IMR-90 (cell line): ENCODE data around the gene TRIM44. TPM values are rescaled to one million over a fixed set of nuclear protein-coding genes. Genes with fewer than 3 reads are reported as not detected.

Experiments used
- ATAC-seq: fragments of 200-7000 bp; cut with Tn5 transposase; 2 replicates; pipeline ENCODE4 v1.9.1; 2020; ENCODE audit warnings: low read depth, mild to moderate bottlenecking, moderate library complexity
- BruUV-seq: library from RNA; stranded (reverse); fragments of 400-500 nt; replicated peaks from 2 replicates; lab custom pipeline; 2021; lab: Mats Ljungman, UMichigan
- CTCF ChIA-PET: fragments of 300-600 bp; formaldehyde crosslinking; extraction: SDS; loops from one replicate; lab custom pipeline; 2021; ENCODE audit warnings: antibody characterized with exemption; lab: Yijun Ruan, JAX
- POLR2A ChIA-PET: fragments of 300-600 bp; sonication (Branson Sonifier 250); formaldehyde crosslinking; loops from one replicate; lab custom pipeline; 2022; ENCODE audit warnings: antibody characterized with exemption; ENCODE audit not compliant: unreplicated experiment; lab: Charles Lee
- DNase-seq: peaks from one replicate; pipeline ENCODE4 v3.0.0; 2013
- H2AFZ ChIP-seq: replicated peaks from 2 replicates; pipeline ENCODE3; 2013; ENCODE audit warnings: low read length, mild to moderate bottlenecking; ENCODE audit not compliant: poor library complexity
- H2AK5ac ChIP-seq: 2 replicates; pipeline ENCODE4 v1.6.1; 2013; ENCODE audit warnings: low read depth, low read length, inconsistent platforms
- H2AK9ac ChIP-seq: replicated peaks from 2 replicates; pipeline ENCODE3; 2013; ENCODE audit warnings: mild to moderate bottlenecking, low read depth, low read length, moderate library complexity; ENCODE audit not compliant: poor library complexity
- H2BK120ac ChIP-seq: 2 replicates; pipeline ENCODE4 v1.6.1; 2013; ENCODE audit warnings: low read depth, low read length, inconsistent platforms
- H2BK15ac ChIP-seq: 3 replicates; pipeline ENCODE4 v1.6.1; 2013; ENCODE audit warnings: low read depth, low read length, inconsistent platforms
- H2BK20ac ChIP-seq: 2 replicates; pipeline ENCODE4 v1.6.1; 2013; ENCODE audit warnings: low read depth, mild to moderate bottlenecking, inconsistent platforms, low read length, moderate library complexity
- H2BK5ac ChIP-seq: 2 replicates; pipeline ENCODE4 v1.6.1; 2013; ENCODE audit warnings: mild to moderate bottlenecking, low read depth, low read length, inconsistent platforms; ENCODE audit not compliant: poor library complexity, severe bottlenecking
- H3K14ac ChIP-seq: replicated peaks from 2 replicates; pipeline ENCODE4 v1.6.1; 2013; ENCODE audit warnings: low read depth, low read length, inconsistent platforms
- H3K18ac ChIP-seq: 2 replicates; pipeline ENCODE4 v1.6.1; 2013; ENCODE audit warnings: low read depth, low read length, control low read depth
- H3K23ac ChIP-seq: 2 replicates; pipeline ENCODE4 v1.6.1; 2013; ENCODE audit warnings: low read depth, low read length, inconsistent platforms
- H3K27ac ChIP-seq: 2 replicates; pipeline ENCODE4 v1.5.1; 2013; ENCODE audit warnings: mild to moderate bottlenecking, control low read depth, low read length; ENCODE audit not compliant: insufficient read depth
- H3K27me3 ChIP-seq: 2 replicates; pipeline ENCODE4 v1.6.1; 2013; ENCODE audit warnings: low read length; ENCODE audit not compliant: control insufficient read depth, insufficient read depth
- H3K36me3 ChIP-seq: 2 replicates; pipeline ENCODE4 v1.6.1; 2013; ENCODE audit warnings: low read length, mixed read lengths; ENCODE audit not compliant: control insufficient read depth, insufficient read depth
- H3K4ac ChIP-seq: 2 replicates; pipeline ENCODE4 v1.6.1; 2013; ENCODE audit warnings: low read depth, low read length, inconsistent platforms
- H3K4me1 ChIP-seq: 2 replicates; pipeline ENCODE4 v1.6.1; 2013; ENCODE audit warnings: low read length, mixed read lengths; ENCODE audit not compliant: control insufficient read depth, insufficient read depth
- H3K4me2 ChIP-seq: 2 replicates; pipeline ENCODE4 v1.6.1; 2013; ENCODE audit warnings: low read depth, mild to moderate bottlenecking, control low read depth, low read length, moderate library complexity
- H3K4me3 ChIP-seq: 2 replicates; pipeline ENCODE4 v1.5.1; 2013; ENCODE audit warnings: low read depth, mild to moderate bottlenecking, control low read depth, low read length, moderate library complexity; ENCODE audit not compliant: insufficient read depth
- H3K56ac ChIP-seq: 2 replicates; pipeline ENCODE4 v1.6.1; 2013; ENCODE audit warnings: low read length, inconsistent platforms; ENCODE audit not compliant: insufficient read depth; ENCODE audit errors: extremely low read depth
- H3K79me1 ChIP-seq, 2 experiments: 2 replicates each; pipeline ENCODE4 v1.6.1; 2013; ENCODE audit warnings: low read length in 2 of 2, inconsistent platforms in 1 of 2, low read depth in 1 of 2
- H3K9ac ChIP-seq: 2 replicates; pipeline ENCODE4 v1.6.1; 2013; ENCODE audit warnings: low read depth, low read length, control low read depth
- H3K9me1 ChIP-seq: 2 replicates; pipeline ENCODE4 v1.6.1; 2013; ENCODE audit warnings: low read length, inconsistent platforms; ENCODE audit not compliant: insufficient read depth
- H3K9me3 ChIP-seq: 2 replicates; pipeline ENCODE4 v1.6.1; 2013; ENCODE audit warnings: low read length; ENCODE audit not compliant: control insufficient read depth, insufficient read depth
- H4K20me1 ChIP-seq: 2 replicates; pipeline ENCODE4 v1.6.1; 2013; ENCODE audit warnings: low read length, inconsistent platforms; ENCODE audit not compliant: insufficient read depth
- H4K5ac ChIP-seq: 2 replicates; pipeline ENCODE4 v1.6.1; 2013; ENCODE audit warnings: mild to moderate bottlenecking, low read depth, low read length, control low read depth
- H4K8ac ChIP-seq, 2 experiments: 2 replicates each; pipeline ENCODE4 v1.6.1; 2013; ENCODE audit warnings: low read depth in 2 of 2, low read length in 2 of 2, control low read depth in 1 of 2, inconsistent platforms in 1 of 2
- H4K91ac ChIP-seq: 2 replicates; pipeline ENCODE4 v1.6.1; 2013; ENCODE audit warnings: low read depth, low read length, inconsistent platforms; ENCODE audit not compliant: insufficient read depth
- CEBPB ChIP-seq: IDR thresholded peaks from 2 replicates; pipeline ENCODE4 v1.6.1; 2012; ENCODE audit warnings: low read depth, low read length, improper control_type of control experiment
- CHD1 ChIP-seq: IDR thresholded peaks from 2 replicates; pipeline ENCODE4 v1.6.1; 2012; ENCODE audit warnings: low read depth, low read length, improper control_type of control experiment
- FOS ChIP-seq: fragments of 150-350 bp; IDR thresholded peaks from 2 replicates; pipeline ENCODE4 v1.6.1; 2016; ENCODE audit warnings: low read depth, low read length
- MAFK ChIP-seq: IDR thresholded peaks from 2 replicates; pipeline ENCODE4 v1.6.1; 2012; ENCODE audit warnings: low read depth, low read length, improper control_type of control experiment
- MAZ ChIP-seq: IDR thresholded peaks from 2 replicates; pipeline ENCODE4 v1.6.1; 2012; ENCODE audit warnings: low read depth, mild to moderate bottlenecking, low read length, improper control_type of control experiment, moderate library complexity, borderline replicate concordance
- MXI1 ChIP-seq: IDR thresholded peaks from 2 replicates; pipeline ENCODE4 v1.6.1; 2012; ENCODE audit warnings: low read depth, mild to moderate bottlenecking, low read length, moderate library complexity, borderline replicate concordance
- POLR2A ChIP-seq: IDR thresholded peaks from 2 replicates; pipeline ENCODE4 v1.6.1; 2012; ENCODE audit warnings: mild to moderate bottlenecking, low read depth, low read length
- RAD21 ChIP-seq: IDR thresholded peaks from 2 replicates; pipeline ENCODE4 v1.6.1; 2012; ENCODE audit warnings: low read length, improper control_type of control experiment
- RCOR1 ChIP-seq: IDR thresholded peaks from 2 replicates; pipeline ENCODE4 v1.6.1; 2012; ENCODE audit warnings: mild to moderate bottlenecking, low read length, improper control_type of control experiment; ENCODE audit not compliant: insufficient replicate concordance
- RFX5 ChIP-seq: IDR thresholded peaks from 2 replicates; pipeline ENCODE4 v1.8.0; 2012; ENCODE audit warnings: low read depth, mild to moderate bottlenecking, low read length, moderate library complexity
- SMC3 ChIP-seq: fragments of 150-350 bp; IDR thresholded peaks from 2 replicates; pipeline ENCODE4 v1.6.1; 2016; ENCODE audit warnings: low read depth, mild to moderate bottlenecking, antibody characterized with exemption, low read length, moderate library complexity
- WGBS, 2 experiments: methylation state at CpG; one replicate each; pipeline versions ENCODE4 v1.1.5 to v1.1.7; 2013; ENCODE audit warnings: missing lambda C conversion rate in 2 of 2; ENCODE audit not compliant: insufficient read length in 1 of 2; ENCODE audit errors: extremely low coverage in 2 of 2; 5-methylcytosine and 5-hydroxymethylcytosine counted together
- dilution Hi-C: fragments of 300-500 bp; cut with HindIII; formaldehyde crosslinking; loops from one replicate; pipeline ENCODE4 v1.14.3; 2018; ENCODE audit warnings: low sequenced_read_pairs; ENCODE audit not compliant: unreplicated experiment
- in situ Hi-C: fragments of 300-500 bp; cut with MboI; formaldehyde crosslinking; loops from 3 replicates; pipeline ENCODE4 v1.14.3; 2019; ENCODE audit warnings: low sequenced_read_pairs, inconsistent platforms, mixed read lengths
- intact Hi-C: fragments of 100-400 bp; cut with micrococcal nuclease; formaldehyde crosslinking; loops from 2 replicates; pipeline ENCODE4 v1.10.0; 2022
- polyA plus RNA-seq, 3 experiments: library from polyadenylated mRNA; depleted of rRNA; stranded (reverse); fragments of >200 nt; gene quantifications; 2 replicates each; pipeline ENCODE4 v1.2.3, GENCODE V29; 2012; ENCODE audit warnings: low replicate concordance in 1 of 3
- total RNA-seq: library from RNA; depleted of rRNA; stranded (reverse); fragments of >200 nt; gene quantifications from 2 replicates; pipeline ENCODE4 v1.2.3, GENCODE V29; 2012
- TF ChIP-seq, protein P1 (sequence below): conservative IDR thresholded peaks from 2 replicates; pipeline ENCODE4 v1.5.1; 2012; ENCODE audit warnings: mild to moderate bottlenecking, low read depth, low read length, improper control_type of control experiment
- TF ChIP-seq, protein P2 (sequence below): fragments of 150-350 bp; IDR thresholded peaks from 2 replicates; pipeline ENCODE4 v1.6.1; 2017; ENCODE audit warnings: mild to moderate bottlenecking, antibody characterized with exemption, low read length, low read depth

Gene TRIM44
- total and polyA plus RNA-seq, 2 of the 4 experiments (the other 2 are of a cell fraction): 50.7 to 104 TPM

DNA sequence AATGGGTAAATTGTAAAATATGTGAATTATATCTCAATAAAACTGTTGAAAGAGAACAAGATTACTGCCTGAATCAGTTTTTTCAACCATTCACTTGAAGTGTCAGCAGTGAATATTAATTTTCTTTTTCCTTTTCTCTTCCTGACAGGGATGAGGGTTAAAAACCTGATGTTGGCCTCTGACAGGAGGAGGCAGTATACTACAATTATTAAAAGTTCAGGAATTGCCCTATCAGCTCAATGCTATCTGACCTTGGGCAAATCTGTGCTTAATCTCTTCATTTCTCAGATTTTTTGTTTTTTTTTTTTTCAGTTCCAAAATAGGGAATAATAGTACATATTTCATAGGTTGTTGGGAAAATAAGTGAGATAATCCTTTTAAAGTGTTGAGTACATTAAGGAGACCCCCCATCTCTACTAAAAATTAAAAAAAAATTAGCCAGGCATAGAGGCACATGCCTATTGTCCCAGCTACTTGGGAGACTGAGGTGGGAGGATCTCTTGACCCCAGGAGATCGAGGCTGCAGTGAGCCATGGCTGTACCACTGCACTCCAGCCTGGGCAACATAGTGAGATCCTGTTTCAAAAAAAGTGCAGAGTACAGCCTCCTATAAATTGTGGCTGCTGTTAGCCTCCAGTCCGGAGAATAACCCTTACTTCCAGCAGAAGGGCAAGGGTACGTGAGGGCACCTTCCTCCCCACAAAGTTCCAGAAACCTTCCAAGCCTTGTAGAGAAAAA is 48.8 kb downstream of the TRIM44 start:
- Histone ChIP-seq H4K8ac (no peak overlapping the region), H4K20me1 (peaks cover 12% of the 10 kb centered on the region; the same call in 1 of the 2 replicates), H3K23ac (no peak overlapping the region), H3K4me2 (no peak overlapping the region), H2BK15ac (no peak overlapping the region), H4K5ac (no peak overlapping the region), H3K56ac (no peak overlapping the region), H3K4me1 (no peaks in the 10 kb centered on the region), H3K4ac (no peak overlapping the region), H2BK5ac (no peak overlapping the region), H3K36me3 (no peaks in the 10 kb centered on the region), H3K9ac (no peak overlapping the region), H2AK9ac (no peak overlapping the region), H3K27ac (no peak overlapping the region), H3K4me3 (no peak overlapping the region), H3K27me3 (no peaks in the 10 kb centered on the region), H3K9me3 (no peaks in the 10 kb centered on the region), H4K91ac (no peak overlapping the region), H3K18ac (no peak overlapping the region), H2BK120ac (no peak overlapping the region), H2BK20ac (no peak overlapping the region), H2AFZ (no peak overlapping the region), H3K14ac (no peak overlapping the region), H3K9me1 (peaks cover 4% of the 10 kb centered on the region; the same call in 1 of the 2 replicates), H2AK5ac (no peak overlapping the region), H3K79me1 (peaks cover 28 to 48% of the 10 kb centered on the region in 2 experiments)
- ChIA-PET CTCF (no interaction called here), POLR2A (interaction anchor here (0.6 to 0.7 kb wide), 2 partner anchors 21 to 118 kb away, joined by 3 to 15 read pairs; no protein-coding TSS in a partner anchor)
- TF ChIP-seq MXI1: no peak
- TF ChIP-seq, protein P1, sequence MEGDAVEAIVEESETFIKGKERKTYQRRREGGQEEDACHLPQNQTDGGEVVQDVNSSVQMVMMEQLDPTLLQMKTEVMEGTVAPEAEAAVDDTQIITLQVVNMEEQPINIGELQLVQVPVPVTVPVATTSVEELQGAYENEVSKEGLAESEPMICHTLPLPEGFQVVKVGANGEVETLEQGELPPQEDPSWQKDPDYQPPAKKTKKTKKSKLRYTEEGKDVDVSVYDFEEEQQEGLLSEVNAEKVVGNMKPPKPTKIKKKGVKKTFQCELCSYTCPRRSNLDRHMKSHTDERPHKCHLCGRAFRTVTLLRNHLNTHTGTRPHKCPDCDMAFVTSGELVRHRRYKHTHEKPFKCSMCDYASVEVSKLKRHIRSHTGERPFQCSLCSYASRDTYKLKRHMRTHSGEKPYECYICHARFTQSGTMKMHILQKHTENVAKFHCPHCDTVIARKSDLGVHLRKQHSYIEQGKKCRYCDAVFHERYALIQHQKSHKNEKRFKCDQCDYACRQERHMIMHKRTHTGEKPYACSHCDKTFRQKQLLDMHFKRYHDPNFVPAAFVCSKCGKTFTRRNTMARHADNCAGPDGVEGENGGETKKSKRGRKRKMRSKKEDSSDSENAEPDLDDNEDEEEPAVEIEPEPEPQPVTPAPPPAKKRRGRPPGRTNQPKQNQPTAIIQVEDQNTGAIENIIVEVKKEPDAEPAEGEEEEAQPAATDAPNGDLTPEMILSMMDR: 0 out of 2 replicates have a peak, but pooled peaks have one; percentile 10
- no peak for TF ChIP-seq RCOR1
- no peak for TF ChIP-seq MAFK
- TF ChIP-seq RAD21: peak; percentile 8; the same call in 1 of the 2 replicates
- TF ChIP-seq CEBPB: no peak
- TF ChIP-seq, protein P2, sequence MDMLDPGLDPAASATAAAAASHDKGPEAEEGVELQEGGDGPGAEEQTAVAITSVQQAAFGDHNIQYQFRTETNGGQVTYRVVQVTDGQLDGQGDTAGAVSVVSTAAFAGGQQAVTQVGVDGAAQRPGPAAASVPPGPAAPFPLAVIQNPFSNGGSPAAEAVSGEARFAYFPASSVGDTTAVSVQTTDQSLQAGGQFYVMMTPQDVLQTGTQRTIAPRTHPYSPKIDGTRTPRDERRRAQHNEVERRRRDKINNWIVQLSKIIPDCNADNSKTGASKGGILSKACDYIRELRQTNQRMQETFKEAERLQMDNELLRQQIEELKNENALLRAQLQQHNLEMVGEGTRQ: no peak
- no peak for TF ChIP-seq SMC3
- no peak for TF ChIP-seq RFX5
- no peak for TF ChIP-seq FOS
- no peak for TF ChIP-seq CHD1
- no peak for TF ChIP-seq POLR2A
- TF ChIP-seq MAZ: no peak
- BruUV-seq: no TSS peak
- DNase-seq (no peak), ATAC-seq (no peak)
- in situ Hi-C loops (no loop called here), dilution Hi-C loops (no loop called here), intact Hi-C loops (no loop called here)
- 100% methylated on average over 1 of the region's 3 CpGs; no CpG with 5 or more reads in 1 of the 2 experiments for WGBS, 2 experiments
